SJSA1 (cell line): ENCODE data around the gene DHRS12. TPM values are rescaled to one million over a fixed set of nuclear protein-coding genes. Genes with fewer than 3 reads are reported as not detected.
A peak's percentile ranks its signal among the peaks of the same experiment; 100 is the strongest.

ENCODE experiments used
- DNase-seq, 2 experiments: peaks; one replicate each; pipeline ENCODE4 v3.0.0-alpha.2; 2015 to 2020; ENCODE audit warnings: low spot score in 2 of 2, low read depth in 1 of 2
- H3K27ac ChIP-seq: fragments of 250-450 bp; sonication (Bioruptor Pico); 2 replicates; pipeline ENCODE4 v1.5.1; 2020; ENCODE audit warnings: mild to moderate bottlenecking, moderate library complexity
- H3K27me3 ChIP-seq: fragments of 250-450 bp; sonication (Bioruptor Pico); replicated peaks from 2 replicates; pipeline ENCODE4 v1.5.1; 2020; ENCODE audit warnings: mild to moderate bottlenecking, moderate library complexity
- H3K36me3 ChIP-seq: fragments of 250-450 bp; sonication (Bioruptor Pico); 2 replicates; pipeline ENCODE4 v1.5.1; 2020; ENCODE audit warnings: mild to moderate bottlenecking
- H3K4me1 ChIP-seq: fragments of 250-450 bp; sonication (Bioruptor Pico); replicated peaks from 2 replicates; pipeline ENCODE4 v1.6.1; 2021; ENCODE audit warnings: mild to moderate bottlenecking
- H3K4me3 ChIP-seq: fragments of 250-450 bp; sonication (Bioruptor Pico); 2 replicates; pipeline ENCODE4 v1.5.1; 2020; ENCODE audit warnings: mild to moderate bottlenecking
- H3K9me3 ChIP-seq: fragments of 250-450 bp; sonication (Bioruptor Pico); replicated peaks from 2 replicates; pipeline ENCODE4 v1.5.1; 2020; ENCODE audit warnings: mild to moderate bottlenecking
- total RNA-seq: library from RNA; depleted of rRNA; stranded (reverse); fragments of >200 nt; shearing (Covaris generic); gene quantifications from 2 replicates; pipeline ENCODE4 v1.2.3, GENCODE V29; 2014

The DHRS12 gene
- total RNA-seq, 1 experiment from 2014 or later = 5.9 TPM

- H3K27ac ChIP-seq = no peak overlapping the region
- peaks cover 8% of the 10 kb centered on the region; the same call in 1 of the 2 replicates for H3K4me1 ChIP-seq
- H3K4me3 ChIP-seq = no peak overlapping the region
- H3K9me3 ChIP-seq = no peaks in the 10 kb centered on the region
- H3K27me3 ChIP-seq = no peaks in the 10 kb centered on the region
- no peaks in the 10 kb centered on the region for H3K36me3 ChIP-seq
- no peak for DNase-seq
These were observed 19.4 kb upstream of the DHRS12 start for GRCh38 chr13:51823359-51823758.

GRCh38 chr13:51822106-51822815, 18.3 kb upstream of the DHRS12 start:
- H3K27me3 ChIP-seq = no peaks in the 10 kb centered on the region
- no peak overlapping the region for H3K27ac ChIP-seq
- H3K4me1 ChIP-seq = peaks cover 8% of the 10 kb centered on the region; the same call in 1 of the 2 replicates
- no peaks in the 10 kb centered on the region for H3K36me3 ChIP-seq
- no peak overlapping the region for H3K4me3 ChIP-seq
- no peaks in the 10 kb centered on the region for H3K9me3 ChIP-seq
- no peak for DNase-seq

- Histone ChIP-seq H3K36me3 (no peaks in the 10 kb centered on the region), H3K27ac (no peak overlapping the region), H3K27me3 (no peaks in the 10 kb centered on the region), H3K4me1 (peaks cover 8% of the 10 kb centered on the region; the same call in 1 of the 2 replicates), H3K4me3 (no peak overlapping the region), H3K9me3 (no peaks in the 10 kb centered on the region)
- DNase-seq = no peak
These were observed 17.6 kb upstream of the DHRS12 start for GRCh38 chr13:51821606-51822005.

GRCh38 chr13:51820016-51820597, 16.1 kb upstream of the DHRS12 start:
- Histone ChIP-seq H3K27ac (no peak overlapping the region), H3K36me3 (no peaks in the 10 kb centered on the region), H3K4me1 (peaks cover 10% of the 10 kb centered on the region), H3K9me3 (no peaks in the 10 kb centered on the region), H3K4me3 (no peak overlapping the region), H3K27me3 (no peaks in the 10 kb centered on the region)
- no peak for DNase-seq

DNA sequence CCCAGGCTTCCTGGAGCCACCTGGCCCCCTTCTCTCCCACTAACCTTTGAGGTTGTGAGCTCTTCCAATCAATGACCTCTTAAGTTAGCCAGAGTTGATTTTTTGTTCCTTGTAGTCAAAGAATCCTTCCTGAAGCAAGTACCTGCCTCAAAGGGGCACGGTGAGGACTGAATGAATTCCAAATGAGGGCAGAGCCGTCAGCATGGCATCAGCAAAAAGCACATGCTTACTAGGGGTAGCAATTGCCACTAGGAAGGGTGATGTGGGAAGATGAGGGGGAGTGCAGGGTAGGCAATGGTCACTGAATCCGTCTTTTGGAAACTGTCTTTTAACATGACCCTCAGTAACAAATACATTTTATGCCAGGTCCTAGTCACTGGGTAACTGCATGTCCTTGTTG, 15.6 kb upstream of the DHRS12 start:
- Histone ChIP-seq H3K9me3 (no peaks in the 10 kb centered on the region), H3K27ac (no peak overlapping the region), H3K4me3 (no peak overlapping the region), H3K36me3 (no peaks in the 10 kb centered on the region), H3K4me1 (peaks cover 13% of the 10 kb centered on the region), H3K27me3 (no peaks in the 10 kb centered on the region)
- no peak for DNase-seq

- peaks cover 13% of the 10 kb centered on the region for H3K4me1 ChIP-seq
- no peaks in the 10 kb centered on the region for H3K9me3 ChIP-seq
- no peak for DNase-seq
- H3K4me3 ChIP-seq = no peak overlapping the region
- no peaks in the 10 kb centered on the region for H3K27me3 ChIP-seq
- no peaks in the 10 kb centered on the region for H3K36me3 ChIP-seq
- H3K27ac ChIP-seq = no peak overlapping the region
These were observed 15.0 kb upstream of the DHRS12 start for GRCh38 chr13:51818781-51819511.

DNA sequence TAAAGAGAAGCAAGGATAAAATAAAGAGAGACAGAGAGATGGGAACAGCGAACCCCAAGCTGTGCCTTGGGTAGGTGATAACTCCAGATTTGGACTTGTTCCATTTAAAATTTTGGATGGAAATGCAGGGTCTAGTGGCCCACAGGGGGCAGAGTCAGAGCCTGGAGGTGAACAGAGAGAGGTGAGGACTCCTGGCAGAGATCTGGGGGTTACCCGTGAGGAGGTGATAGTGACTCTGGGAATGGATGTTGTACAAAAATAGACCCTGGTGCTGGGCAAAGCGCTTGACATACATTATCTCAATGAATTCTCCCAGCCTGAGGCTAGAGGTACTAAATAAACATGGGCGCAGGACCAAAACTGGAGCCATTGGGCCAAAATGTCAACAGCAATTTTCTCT, 14.3 kb upstream of the DHRS12 start:
- Histone ChIP-seq H3K36me3 (no peaks in the 10 kb centered on the region), H3K4me1 (peaks cover 13% of the 10 kb centered on the region), H3K9me3 (no peaks in the 10 kb centered on the region), H3K27me3 (no peaks in the 10 kb centered on the region), H3K27ac (no peak overlapping the region), H3K4me3 (no peak overlapping the region)
- no peak for DNase-seq

- no peak overlapping the region for H3K27ac ChIP-seq
- H3K9me3 ChIP-seq = no peaks in the 10 kb centered on the region
- DNase-seq = no peak
These were observed 13.8 kb upstream of the DHRS12 start for GRCh38 chr13:51817717-51818116.

GRCh38 chr13:51816604-51817249, 12.8 kb upstream of the DHRS12 start:
- no peak overlapping the region for H3K4me3 ChIP-seq
- no peaks in the 10 kb centered on the region for H3K36me3 ChIP-seq
- peaks cover 13% of the 10 kb centered on the region for H3K4me1 ChIP-seq
- H3K9me3 ChIP-seq = no peaks in the 10 kb centered on the region
- H3K27ac ChIP-seq = no peak overlapping the region
- no peak for DNase-seq
- H3K27me3 ChIP-seq = no peaks in the 10 kb centered on the region

More at GRCh38 chr13:51817717-51818116, 13.8 kb upstream of the DHRS12 start:
- no peaks in the 10 kb centered on the region for H3K36me3 ChIP-seq
- no peaks in the 10 kb centered on the region for H3K27me3 ChIP-seq
- no peak overlapping the region for H3K4me3 ChIP-seq
- H3K4me1 ChIP-seq = peaks cover 13% of the 10 kb centered on the region

- DNase-seq = no peak
- Histone ChIP-seq H3K36me3 (no peaks in the 10 kb centered on the region), H3K9me3 (no peaks in the 10 kb centered on the region), H3K4me3 (no peak overlapping the region), H3K27ac (no peak overlapping the region), H3K27me3 (no peaks in the 10 kb centered on the region), H3K4me1 (peaks cover 13% of the 10 kb centered on the region)
These were observed 11.9 kb upstream of the DHRS12 start for GRCh38 chr13:51815848-51816247.

DNA sequence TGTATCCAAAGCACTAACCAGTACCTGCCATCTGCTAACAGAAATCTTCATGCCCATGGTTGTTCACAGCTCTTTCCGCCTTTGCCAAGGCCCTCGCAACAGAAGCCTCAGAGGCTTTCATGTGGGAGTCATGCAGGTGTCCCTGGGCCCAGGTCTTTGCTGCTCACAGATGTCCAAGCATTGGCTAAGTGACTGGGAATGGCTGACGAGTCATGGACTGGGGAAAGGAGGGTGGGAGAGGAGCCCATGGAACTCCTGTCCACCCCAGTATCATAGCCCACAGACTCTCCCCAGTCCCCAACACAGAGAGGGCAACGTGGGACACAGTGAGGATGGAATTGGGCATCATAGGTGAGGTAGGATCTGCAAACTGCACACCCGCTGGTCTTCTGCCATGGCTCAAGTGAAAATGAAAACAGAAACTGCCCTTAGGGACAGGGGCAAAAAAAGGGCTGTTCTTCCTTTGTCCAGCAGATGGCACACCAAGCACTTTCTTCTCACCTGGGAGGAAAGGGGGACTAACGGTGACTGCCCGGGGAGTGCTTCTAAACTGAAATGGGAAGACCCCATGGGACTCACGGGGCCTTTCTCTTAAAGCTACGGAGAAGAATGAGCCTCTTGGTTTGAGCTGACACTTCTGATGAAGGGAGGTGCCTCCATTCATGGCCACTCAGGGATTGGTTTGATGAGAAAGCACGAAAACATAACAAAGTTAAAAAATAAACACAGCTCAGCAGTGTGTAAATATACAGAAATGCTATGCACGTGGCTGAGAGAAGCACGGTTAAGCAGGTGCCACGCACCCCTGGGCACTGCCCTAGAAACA, 11.1 kb upstream of the DHRS12 start:
- H3K4me1 ChIP-seq = peaks cover 13% of the 10 kb centered on the region
- no peak overlapping the region; the same call in 1 of the 2 replicates for H3K4me3 ChIP-seq
- peak; percentile 56 to 76 for DNase-seq
- no peak overlapping the region for H3K27ac ChIP-seq
- no peaks in the 10 kb centered on the region for H3K9me3 ChIP-seq
- no peaks in the 10 kb centered on the region for H3K27me3 ChIP-seq
- H3K36me3 ChIP-seq = no peaks in the 10 kb centered on the region

DNA sequence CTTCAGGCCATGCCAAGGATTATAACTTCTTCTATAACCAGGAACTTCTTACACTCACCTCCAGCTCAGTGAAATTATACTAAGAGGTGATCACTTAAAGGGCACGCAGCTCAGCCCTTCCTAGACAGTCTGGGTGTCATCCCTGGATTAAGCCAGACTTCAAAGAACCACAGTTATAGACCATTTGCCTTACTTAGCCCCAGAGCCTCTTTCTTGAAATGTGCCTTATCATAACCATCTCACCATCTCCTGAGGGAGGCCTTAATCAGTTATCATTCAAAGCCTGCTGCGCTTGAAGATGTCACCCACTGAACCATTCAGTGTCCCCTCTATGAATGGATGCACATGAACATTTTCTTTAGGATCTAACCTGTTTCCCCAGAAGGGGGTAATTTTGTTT, 10.1 kb upstream of the DHRS12 start:
- no peaks in the 10 kb centered on the region for H3K9me3 ChIP-seq
- H3K4me1 ChIP-seq = peaks cover 11% of the 10 kb centered on the region
- no peak overlapping the region for H3K27ac ChIP-seq
- H3K27me3 ChIP-seq = no peaks in the 10 kb centered on the region
- H3K36me3 ChIP-seq = no peaks in the 10 kb centered on the region
- no peak overlapping the region for H3K4me3 ChIP-seq
- DNase-seq = no peak

GRCh38 chr13:51811920-51812451, 8.0 kb upstream of the DHRS12 start:
- H3K27ac ChIP-seq = no peak overlapping the region
- H3K9me3 ChIP-seq = no peaks in the 10 kb centered on the region
- no peaks in the 10 kb centered on the region for H3K36me3 ChIP-seq
- H3K4me1 ChIP-seq = peaks cover 9% of the 10 kb centered on the region
- H3K27me3 ChIP-seq = no peaks in the 10 kb centered on the region
- H3K4me3 ChIP-seq = no peak overlapping the region
- DNase-seq = no peak
